ENCODE data around the gene GALM.

- no peak for TF ChIP-seq POLR2A (IDR thresholded peaks at IDR 0.05)
- peak; percentile 55 to 70 (median 67) for TF ChIP-seq CTCF (IDR thresholded peaks at IDR 0.05)
Measured at GRCh38 chr2:38740851-38741731, 75.2 kb downstream of the GALM start.

Data from uterus (tissue), 2 donors.